GM12873 (cell line): ENCODE measurements around the gene CMKLR1.

ENCODE experiments used
- TF ChIP-seq, protein P1 (sequence below): IDR thresholded peaks from 2 replicates; pipeline ENCODE4 v1.5.1; 2012; ENCODE audit warnings: low read depth, mild to moderate bottlenecking, moderate library complexity, low read length, control low read depth; ENCODE audit not compliant: insufficient read depth; ENCODE audit errors: missing control alignments

The CMKLR1 gene

GRCh38 chr12:108352591-108352990, 13.5 kb upstream of the CMKLR1 start:
- TF ChIP-seq, protein P1, sequence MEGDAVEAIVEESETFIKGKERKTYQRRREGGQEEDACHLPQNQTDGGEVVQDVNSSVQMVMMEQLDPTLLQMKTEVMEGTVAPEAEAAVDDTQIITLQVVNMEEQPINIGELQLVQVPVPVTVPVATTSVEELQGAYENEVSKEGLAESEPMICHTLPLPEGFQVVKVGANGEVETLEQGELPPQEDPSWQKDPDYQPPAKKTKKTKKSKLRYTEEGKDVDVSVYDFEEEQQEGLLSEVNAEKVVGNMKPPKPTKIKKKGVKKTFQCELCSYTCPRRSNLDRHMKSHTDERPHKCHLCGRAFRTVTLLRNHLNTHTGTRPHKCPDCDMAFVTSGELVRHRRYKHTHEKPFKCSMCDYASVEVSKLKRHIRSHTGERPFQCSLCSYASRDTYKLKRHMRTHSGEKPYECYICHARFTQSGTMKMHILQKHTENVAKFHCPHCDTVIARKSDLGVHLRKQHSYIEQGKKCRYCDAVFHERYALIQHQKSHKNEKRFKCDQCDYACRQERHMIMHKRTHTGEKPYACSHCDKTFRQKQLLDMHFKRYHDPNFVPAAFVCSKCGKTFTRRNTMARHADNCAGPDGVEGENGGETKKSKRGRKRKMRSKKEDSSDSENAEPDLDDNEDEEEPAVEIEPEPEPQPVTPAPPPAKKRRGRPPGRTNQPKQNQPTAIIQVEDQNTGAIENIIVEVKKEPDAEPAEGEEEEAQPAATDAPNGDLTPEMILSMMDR, result no peak

- TF ChIP-seq, protein P1, result no peak
Observed at GRCh38 chr12:108350511-108350910, 11.4 kb upstream of the CMKLR1 start.

DNA sequence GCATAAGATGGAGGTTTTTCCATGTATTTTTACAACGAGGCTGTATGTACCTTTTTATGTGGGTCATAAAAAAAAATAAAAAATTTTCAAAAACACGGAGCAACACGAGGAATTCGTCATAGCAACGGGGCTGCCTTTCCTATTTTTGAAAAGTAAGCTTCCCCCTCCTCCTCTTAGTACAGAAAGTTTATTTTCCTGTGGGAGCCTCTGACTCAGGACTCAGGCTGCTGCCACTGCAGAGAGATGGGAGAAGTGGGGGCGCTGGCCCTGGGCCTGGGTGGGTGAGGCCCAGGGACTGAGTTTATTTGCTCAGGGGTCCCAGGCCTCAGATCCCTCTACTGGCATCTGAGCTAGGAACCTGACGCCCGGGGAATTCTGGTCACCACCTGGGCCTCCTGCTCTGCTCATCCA, 10.2 kb upstream of the CMKLR1 start:
- TF ChIP-seq, protein P1, result no peak

DNA sequence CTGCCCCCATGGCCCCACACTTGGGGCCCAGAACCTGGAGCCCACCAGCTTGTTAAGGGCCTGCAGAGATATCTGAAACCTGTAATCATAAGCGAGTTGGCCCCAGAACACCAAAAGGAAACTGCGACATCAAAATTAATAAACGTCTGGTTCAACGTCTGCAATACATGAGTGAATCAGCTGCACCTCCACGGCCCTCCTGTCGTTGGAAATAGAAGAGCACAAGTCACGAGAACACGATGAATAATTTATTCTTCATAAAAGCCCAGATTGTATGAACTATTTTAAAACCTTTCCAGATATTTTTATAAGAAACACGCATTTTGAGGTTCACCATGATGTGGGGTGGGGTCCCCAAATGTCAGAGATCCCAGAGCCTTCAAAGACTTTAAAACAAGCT, 9.7 kb upstream of the CMKLR1 start:
- TF ChIP-seq, protein P1, result no peak

GRCh38 chr12:108346727-108347710, 7.9 kb upstream of the CMKLR1 start:
- TF ChIP-seq, protein P1, result no peak

- TF ChIP-seq, protein P1, result no peak
Observed at GRCh38 chr12:108345716-108346633, 6.9 kb upstream of the CMKLR1 start.

DNA sequence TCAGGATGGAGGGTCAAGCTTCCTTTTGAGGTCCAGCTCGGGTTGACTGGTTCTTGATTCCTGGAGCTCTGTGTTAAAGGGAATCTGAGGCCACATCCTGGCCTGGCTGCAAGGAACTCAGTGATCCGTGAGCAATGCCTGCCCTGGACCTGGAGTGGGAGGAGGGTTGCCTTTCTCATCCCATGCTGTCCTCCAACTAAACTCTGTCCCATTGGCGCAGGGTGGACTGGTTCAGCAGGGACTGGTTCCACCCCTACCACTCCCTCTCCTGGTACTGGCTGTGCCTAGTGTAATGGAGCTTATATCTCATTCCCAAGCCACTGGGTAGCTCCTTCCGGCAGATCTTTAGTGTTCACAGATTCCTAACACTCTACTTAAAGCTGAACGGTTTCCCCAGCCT, 3.9 kb upstream of the CMKLR1 start:
- TF ChIP-seq, protein P1, result no peak
